Gastrocnemius medialis (tissue), 4 donors: ENCODE results near the gene MTMR8. TPM values are rescaled to one million over a fixed set of nuclear protein-coding genes. Genes with fewer than 3 reads are reported as not detected.
"Not testable (repeated sequence)": the region's sequence is repeated elsewhere in the genome, so short reads cannot be mapped to it uniquely, and the experiment has no call there.

Source experiments
- ATAC-seq, 2 donors: fragments of 150-250 bp; one replicate each; pipeline ENCODE4 v1.9.1; 2016
- DNase-seq, 2 donors: peaks; one replicate each; pipeline ENCODE4 v3.0.0-alpha.2; 2019
- H3K27ac ChIP-seq, 4 donors: fragments of 200-600 bp; sonication (generic); 1 replicate in 1 of 4; 2 replicates in 3 of 4; pipeline ENCODE4 v1.5.1; 2016 to 2018; ENCODE audit warnings: mild to moderate bottlenecking in 2 of 4, moderate library complexity in 1 of 4
- H3K27me3 ChIP-seq, 3 donors: fragments of 200-600 bp; sonication (generic) in 2 of 3; 1 replicate in 1 of 3; 2 replicates in 2 of 3; pipeline versions ENCODE4 v1.5.1 to v1.6.0; 2016 to 2019; ENCODE audit warnings: mild to moderate bottlenecking in 1 of 3, moderate library complexity in 1 of 3
- H3K36me3 ChIP-seq, 2 donors: fragments of 200-600 bp; sonication (generic) in 1 of 2; one replicate each; pipeline ENCODE4 v1.5.1; 2017 to 2018
- H3K4me1 ChIP-seq, 2 donors: fragments of 200-600 bp; sonication (generic) in 1 of 2; one replicate each; pipeline ENCODE4 v1.5.1; 2016 to 2017; ENCODE audit warnings: mild to moderate bottlenecking in 2 of 2
- H3K4me3 ChIP-seq, 4 donors: fragments of 200-600 bp; sonication (generic) in 3 of 4; 1 replicate in 1 of 4; 2 replicates in 3 of 4; pipeline ENCODE4 v1.5.1; 2016 to 2019; ENCODE audit warnings: mild to moderate bottlenecking in 2 of 4
- H3K9me3 ChIP-seq, 3 donors: fragments of 200-600 bp; sonication (generic) in 2 of 3; 1 replicate in 1 of 3; 2 replicates in 2 of 3; pipeline ENCODE4 v1.5.1; 2016 to 2019
- CTCF ChIP-seq, 5 experiments: fragments of 450-650 bp in 3 of 5; fragments of 200-600 bp in 2 of 5; sonication (generic) in 2 of 5; IDR thresholded peaks in 4 of 5; conservative IDR thresholded peaks in 1 of 5; 1 replicate in 4 of 5; 2 replicates in 1 of 5; pipeline ENCODE4 v1.5.1; 2016 to 2019; ENCODE audit warnings: antibody characterized with exemption in 5 of 5, mild to moderate bottlenecking in 3 of 5, moderate library complexity in 3 of 5
- POLR2A ChIP-seq, 2 donors: fragments of 450-650 bp; IDR thresholded peaks; one replicate each; pipeline ENCODE4 v1.6.1; 2017; ENCODE audit warnings: antibody characterized with exemption in 2 of 2, mild to moderate bottlenecking in 2 of 2, moderate library complexity in 2 of 2
- in situ Hi-C, 4 donors: fragments of 200-750 bp; cut with MboI; loops; one replicate each; pipeline versions ENCODE4 v1.15.0 to v1.8.0; 2017; ENCODE audit warnings: low sequenced_read_pairs in 4 of 4
- intact Hi-C: fragments of 100-400 bp; cut with DNase I; formaldehyde crosslinking; loops from one replicate; pipeline ENCODE4 v1.15.1; 2023; ENCODE audit warnings: low total_unique reads
- total RNA-seq, 4 donors: library from RNA; depleted of rRNA; stranded (reverse); fragments of >200 nt; gene quantifications; one replicate each; pipeline versions ENCODE4 v1.1.0 to v1.2.3, GENCODE V29; 2016

Gene MTMR8
- total RNA-seq, 4 donors from 2014 or later, result 0.46 to 1.1 (median 0.92) TPM

DNA sequence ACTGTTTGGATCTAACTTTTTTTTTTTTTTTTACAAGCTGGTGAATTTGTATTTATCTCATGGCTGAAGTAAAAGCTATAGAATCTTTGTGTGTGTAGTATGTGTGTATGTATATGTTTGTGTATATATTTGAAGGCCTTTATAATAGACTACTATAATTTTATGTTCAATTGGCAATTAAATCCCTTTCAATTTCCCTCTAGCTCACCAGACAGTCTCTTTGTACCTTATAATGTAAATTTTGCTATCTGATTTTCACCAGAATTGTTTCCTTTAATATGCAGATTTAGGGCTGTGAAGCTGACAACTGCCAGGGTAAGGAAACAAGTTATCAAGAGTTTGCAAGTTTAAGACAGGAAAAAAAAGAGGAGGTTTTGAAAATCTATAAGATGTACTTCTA lies 33.1 kb upstream of the MTMR8 start:
- Histone ChIP-seq H3K27ac (no peak overlapping the region), H3K4me3 (no peak overlapping the region), H3K36me3 (no peaks in the 10 kb centered on the region), H3K27me3 (no peaks in the 10 kb centered on the region), H3K9me3 (no peaks in the 10 kb centered on the region), H3K4me1 (no peaks in the 10 kb centered on the region)
- intact Hi-C loops (no loop called here), in situ Hi-C loops (no loop called here)
- ATAC-seq (no peak), DNase-seq (no peak)
- no peak for TF ChIP-seq POLR2A (IDR thresholded peaks at IDR 0.05)

- in situ Hi-C loops (no loop called here), intact Hi-C loops (no loop called here)
- no peaks in the 10 kb centered on the region for H3K36me3 ChIP-seq
- TF ChIP-seq CTCF (IDR thresholded peaks at IDR 0.05 in 4 of 5, conservative IDR thresholded peaks at IDR 0.05 in 1 of 5), result no peak
- no peak for TF ChIP-seq POLR2A (IDR thresholded peaks at IDR 0.05)
- no peaks in the 10 kb centered on the region for H3K4me1 ChIP-seq
- H3K27ac ChIP-seq, result no peak overlapping the region
- H3K9me3 ChIP-seq, result no peaks in the 10 kb centered on the region
- ATAC-seq (no peak), DNase-seq (no peak)
- H3K27me3 ChIP-seq, result no peaks in the 10 kb centered on the region
- no peak overlapping the region for H3K4me3 ChIP-seq
Measured at GRCh38 chrX:64427787-64428186, 32.5 kb upstream of the MTMR8 start.

- intact Hi-C loops (no loop called here), in situ Hi-C loops (no loop called here)
- Histone ChIP-seq H3K27me3 (no peaks in the 10 kb centered on the region), H3K4me1 (no peaks in the 10 kb centered on the region), H3K4me3 (no peak overlapping the region), H3K9me3 (no peaks in the 10 kb centered on the region), H3K36me3 (no peaks in the 10 kb centered on the region), H3K27ac (no peak overlapping the region)
- ATAC-seq (no peak), DNase-seq (no peak)
- TF ChIP-seq CTCF (IDR thresholded peaks at IDR 0.05 in 4 of 5, conservative IDR thresholded peaks at IDR 0.05 in 1 of 5) (no peak), POLR2A (IDR thresholded peaks at IDR 0.05) (no peak)
Measured at GRCh38 chrX:64427281-64427680, 32.0 kb upstream of the MTMR8 start.

DNA sequence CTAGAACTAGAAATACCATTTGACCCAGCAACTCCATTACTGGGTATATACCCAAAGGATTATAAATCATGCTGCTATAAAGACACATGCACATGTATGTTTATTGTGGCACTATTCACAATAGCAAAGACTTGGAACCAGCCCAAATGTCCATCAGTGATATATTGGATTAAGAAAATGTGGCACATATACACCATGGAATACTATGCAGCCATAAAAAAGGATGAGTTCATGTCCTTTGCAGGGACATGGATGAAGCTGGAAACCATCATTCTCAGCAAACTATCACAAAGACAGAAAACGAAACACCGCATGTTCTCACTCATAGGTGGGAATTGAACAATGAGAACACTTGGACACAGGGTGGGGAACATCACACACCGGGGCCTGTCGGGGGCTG lies 14.5 kb upstream of the MTMR8 start:
- H3K27ac ChIP-seq, DNase-seq, H3K9me3 ChIP-seq, intact Hi-C loops, H3K27me3 ChIP-seq, H3K4me3 ChIP-seq, in situ Hi-C loops, H3K36me3 ChIP-seq, H3K4me1 ChIP-seq, ATAC-seq: not testable (repeated sequence)

DNA sequence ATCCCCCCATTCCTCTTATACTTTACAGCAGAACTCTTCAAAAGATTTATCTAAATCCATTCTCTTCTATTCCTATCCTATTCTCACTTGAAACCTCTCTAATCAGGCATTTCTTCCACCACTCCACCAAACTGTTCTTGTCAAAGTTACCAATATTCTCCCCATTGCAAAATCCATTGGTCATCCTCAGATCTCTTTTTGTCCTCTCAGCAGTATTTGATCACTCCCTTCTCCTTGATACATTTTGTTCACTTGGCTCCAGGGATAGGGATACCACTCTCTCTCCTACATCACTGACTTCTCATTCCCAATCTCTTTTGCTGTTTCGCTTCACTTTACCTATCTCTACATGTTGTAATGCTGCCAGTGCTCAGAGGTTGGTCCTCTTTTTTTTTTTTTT lies 2.8 kb upstream of the MTMR8 start:
- ATAC-seq (no peak), DNase-seq (no peak)
- TF ChIP-seq CTCF (IDR thresholded peaks at IDR 0.05 in 4 of 5, conservative IDR thresholded peaks at IDR 0.05 in 1 of 5), result no peak
- no peak for TF ChIP-seq POLR2A (IDR thresholded peaks at IDR 0.05)
- in situ Hi-C loops, result no loop called here
- intact Hi-C loops, result loop anchor here (10.0 kb wide), 1 partner anchor 193 kb away; the partner anchor contains the start of gene AMER1
- no peaks in the 10 kb centered on the region for H3K36me3 ChIP-seq
- no peaks in the 10 kb centered on the region for H3K27me3 ChIP-seq
- H3K4me1 ChIP-seq, result no peaks in the 10 kb centered on the region
- H3K27ac ChIP-seq, result no peak overlapping the region
- no peaks in the 10 kb centered on the region for H3K9me3 ChIP-seq
- no peak overlapping the region for H3K4me3 ChIP-seq

GRCh38 chrX:64395568-64395929 lies 297 bp upstream of the MTMR8 start:
- H3K36me3 ChIP-seq, result no peaks in the 10 kb centered on the region
- in situ Hi-C loops (no loop called here), intact Hi-C loops (loop anchor here (10.0 kb wide), 1 partner anchor 191 kb away; the partner anchor contains the start of gene AMER1)
- TF ChIP-seq CTCF (IDR thresholded peaks at IDR 0.05 in 4 of 5, conservative IDR thresholded peaks at IDR 0.05 in 1 of 5) (no peak), POLR2A (IDR thresholded peaks at IDR 0.05) (no peak)
- DNase-seq (no peak), ATAC-seq (no peak)
- no peaks in the 10 kb centered on the region for H3K4me1 ChIP-seq
- H3K27me3 ChIP-seq, result no peaks in the 10 kb centered on the region
- H3K4me3 ChIP-seq, result peak overlapping the region; percentile 48 to 62 (median 58)
- no peak overlapping the region for H3K27ac ChIP-seq
- no peaks in the 10 kb centered on the region for H3K9me3 ChIP-seq
